ENCODE measurements around the gene MAP3K10.

DNA sequence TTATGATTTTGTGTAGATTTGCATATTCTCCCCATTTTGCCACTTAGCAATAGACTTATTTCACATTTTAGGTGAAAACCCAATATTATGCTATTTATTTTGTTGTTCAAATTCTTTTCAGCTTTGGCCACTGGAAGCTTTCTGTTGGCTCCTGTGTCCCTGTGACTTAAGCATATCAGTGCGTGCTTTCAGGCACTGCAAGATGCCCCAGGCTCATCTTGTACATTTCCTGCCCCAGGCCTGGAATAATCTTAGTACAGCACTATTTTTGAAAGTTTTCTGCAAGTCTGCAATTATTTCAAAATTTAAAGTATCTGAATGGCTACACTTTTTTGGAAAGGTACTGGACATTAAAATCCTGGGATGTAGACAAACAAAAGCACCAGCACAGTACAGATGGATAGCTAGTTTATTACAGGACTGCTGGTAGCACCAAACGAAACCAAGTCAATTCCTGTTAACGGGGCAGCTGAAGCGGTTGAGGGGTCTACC lies 38.7 kb downstream of the MAP3K10 start:
- TF ChIP-seq, protein P1, sequence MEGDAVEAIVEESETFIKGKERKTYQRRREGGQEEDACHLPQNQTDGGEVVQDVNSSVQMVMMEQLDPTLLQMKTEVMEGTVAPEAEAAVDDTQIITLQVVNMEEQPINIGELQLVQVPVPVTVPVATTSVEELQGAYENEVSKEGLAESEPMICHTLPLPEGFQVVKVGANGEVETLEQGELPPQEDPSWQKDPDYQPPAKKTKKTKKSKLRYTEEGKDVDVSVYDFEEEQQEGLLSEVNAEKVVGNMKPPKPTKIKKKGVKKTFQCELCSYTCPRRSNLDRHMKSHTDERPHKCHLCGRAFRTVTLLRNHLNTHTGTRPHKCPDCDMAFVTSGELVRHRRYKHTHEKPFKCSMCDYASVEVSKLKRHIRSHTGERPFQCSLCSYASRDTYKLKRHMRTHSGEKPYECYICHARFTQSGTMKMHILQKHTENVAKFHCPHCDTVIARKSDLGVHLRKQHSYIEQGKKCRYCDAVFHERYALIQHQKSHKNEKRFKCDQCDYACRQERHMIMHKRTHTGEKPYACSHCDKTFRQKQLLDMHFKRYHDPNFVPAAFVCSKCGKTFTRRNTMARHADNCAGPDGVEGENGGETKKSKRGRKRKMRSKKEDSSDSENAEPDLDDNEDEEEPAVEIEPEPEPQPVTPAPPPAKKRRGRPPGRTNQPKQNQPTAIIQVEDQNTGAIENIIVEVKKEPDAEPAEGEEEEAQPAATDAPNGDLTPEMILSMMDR (IDR thresholded peaks at IDR 0.05), result no peak
- TF ChIP-seq POLR2A (IDR thresholded peaks at IDR 0.05), result no peak

All from adrenal gland (tissue), 5 donors.